Neuronal stem cell (in vitro differentiated cells): ENCODE data around the gene MAP4K5. TPM values are rescaled to one million over a fixed set of nuclear protein-coding genes. Genes with fewer than 3 reads are reported as not detected.

Experiments used
- DNase-seq: peaks from one replicate; pipeline ENCODE4 v3.0.0-alpha.2; 2013; ENCODE audit warnings: low spot score
- H2AFZ ChIP-seq: one replicate; pipeline ENCODE4 v1.6.1; 2013; ENCODE audit warnings: mild to moderate bottlenecking, low read length, inconsistent platforms
- H2AK5ac ChIP-seq: 2 replicates; pipeline ENCODE4 v1.6.1; 2013; ENCODE audit warnings: low read depth, mild to moderate bottlenecking, inconsistent platforms, low read length, moderate library complexity, mixed read lengths
- H2BK120ac ChIP-seq: 2 replicates; pipeline ENCODE4 v1.6.1; 2013; ENCODE audit warnings: low read depth, mild to moderate bottlenecking, inconsistent platforms, low read length, moderate library complexity, mixed read lengths
- H2BK12ac ChIP-seq: one replicate; pipeline ENCODE4 v1.6.1; 2013; ENCODE audit warnings: low read length, inconsistent platforms
- H2BK15ac ChIP-seq: 2 replicates; pipeline ENCODE4 v1.6.1; 2013; ENCODE audit warnings: mild to moderate bottlenecking, low read length, inconsistent platforms, mixed read lengths
- H2BK5ac ChIP-seq: one replicate; pipeline ENCODE4 v1.6.1; 2013; ENCODE audit warnings: inconsistent platforms, mild to moderate bottlenecking, low read length, moderate library complexity
- H3K14ac ChIP-seq: one replicate; pipeline ENCODE4 v1.6.1; 2013; ENCODE audit warnings: low read length, inconsistent platforms
- H3K18ac ChIP-seq: 2 replicates; pipeline ENCODE4 v1.6.1; 2013; ENCODE audit warnings: low read length, inconsistent platforms
- H3K23ac ChIP-seq: 2 replicates; pipeline ENCODE4 v1.6.1; 2013; ENCODE audit warnings: low read depth, mild to moderate bottlenecking, mixed read lengths, low read length, inconsistent platforms; ENCODE audit not compliant: poor library complexity
- H3K27ac ChIP-seq: replicated peaks from 3 replicates; pipeline ENCODE4 v1.5.1; 2013; ENCODE audit warnings: low read length, inconsistent platforms
- H3K27me3 ChIP-seq, 3 experiments: 2 replicates each; pipeline ENCODE4 v1.6.1; 2013; ENCODE audit warnings: low read length in 3 of 3, mild to moderate bottlenecking in 2 of 3, inconsistent platforms in 1 of 3, low read depth in 1 of 3, mixed read lengths in 1 of 3, moderate library complexity in 1 of 3; ENCODE audit not compliant: control insufficient read depth in 3 of 3, insufficient read depth in 3 of 3
- H3K36me3 ChIP-seq, 2 donors: replicated peaks in 1 of 2; 2 replicates each; pipeline ENCODE4 v1.6.1; 2013; ENCODE audit warnings: low read length in 2 of 2; ENCODE audit not compliant: control insufficient read depth in 2 of 2, insufficient read depth in 2 of 2
- H3K4ac ChIP-seq: 2 replicates; pipeline ENCODE4 v1.6.1; 2013; ENCODE audit warnings: inconsistent platforms, mild to moderate bottlenecking, low read length, moderate library complexity
- H3K4me1 ChIP-seq, 2 donors: 1 replicate in 1 of 2; 2 replicates in 1 of 2; pipeline ENCODE4 v1.6.1; 2013; ENCODE audit warnings: low read length in 2 of 2, low read depth in 1 of 2; ENCODE audit not compliant: control insufficient read depth in 2 of 2, insufficient read depth in 1 of 2
- H3K4me2 ChIP-seq: one replicate; pipeline ENCODE4 v1.6.1; 2013; ENCODE audit warnings: mild to moderate bottlenecking, low read length, inconsistent platforms; ENCODE audit not compliant: insufficient read depth, poor library complexity, severe bottlenecking
- H3K4me3 ChIP-seq, 2 donors: 2 replicates each; pipeline ENCODE4 v1.5.1; 2013; ENCODE audit warnings: low read length in 2 of 2, mild to moderate bottlenecking in 2 of 2, inconsistent platforms in 1 of 2, moderate library complexity in 1 of 2
- H3K79me1 ChIP-seq: one replicate; pipeline ENCODE4 v1.6.1; 2013; ENCODE audit warnings: low read depth, mild to moderate bottlenecking, inconsistent platforms, low read length, moderate library complexity
- H3K9ac ChIP-seq: one replicate; pipeline ENCODE4 v1.6.1; 2013; ENCODE audit warnings: mild to moderate bottlenecking, low read depth, low read length, inconsistent platforms; ENCODE audit not compliant: poor library complexity
- H3K9me3 ChIP-seq, 2 donors: replicated peaks in 1 of 2; 2 replicates each; pipeline versions ENCODE3 to v1.6.1; 2013; ENCODE audit warnings: low read length in 2 of 2, mild to moderate bottlenecking in 2 of 2, inconsistent platforms in 1 of 2, low read depth in 1 of 2, mixed read lengths in 1 of 2, moderate library complexity in 1 of 2; ENCODE audit not compliant: control insufficient read depth in 2 of 2, insufficient read depth in 1 of 2
- H4K8ac ChIP-seq: one replicate; pipeline ENCODE4 v1.6.1; 2013; ENCODE audit warnings: low read depth, mild to moderate bottlenecking, inconsistent platforms, low read length, moderate library complexity
- H4K91ac ChIP-seq: one replicate; pipeline ENCODE4 v1.6.1; 2013; ENCODE audit warnings: low read length, low read depth, mild to moderate bottlenecking, inconsistent platforms; ENCODE audit not compliant: poor library complexity
- WGBS, 2 donors: extraction: QIAGEN DNeasy Blood & Tissue Kit; methylation state at CpG; one replicate each; pipeline ENCODE4 v1.1.7; 2013; ENCODE audit warnings: missing lambda C conversion rate in 2 of 2, mixed read lengths in 1 of 2; ENCODE audit not compliant: insufficient read length in 2 of 2, insufficient replicate concordance in 1 of 2; ENCODE audit errors: extremely low coverage in 2 of 2; 5-methylcytosine and 5-hydroxymethylcytosine counted together
- polyA plus RNA-seq, 2 experiments: library from polyadenylated mRNA; stranded (reverse); fragments of 200-250 nt; gene quantifications; one replicate each; pipeline ENCODE4 v1.2.3, GENCODE V29; 2013

MAP4K5 gene
- 38.8 TPM for polyA plus RNA-seq (2013, experiment 1 of 2)
- 41.9 TPM for polyA plus RNA-seq (2013, experiment 2 of 2)

DNA sequence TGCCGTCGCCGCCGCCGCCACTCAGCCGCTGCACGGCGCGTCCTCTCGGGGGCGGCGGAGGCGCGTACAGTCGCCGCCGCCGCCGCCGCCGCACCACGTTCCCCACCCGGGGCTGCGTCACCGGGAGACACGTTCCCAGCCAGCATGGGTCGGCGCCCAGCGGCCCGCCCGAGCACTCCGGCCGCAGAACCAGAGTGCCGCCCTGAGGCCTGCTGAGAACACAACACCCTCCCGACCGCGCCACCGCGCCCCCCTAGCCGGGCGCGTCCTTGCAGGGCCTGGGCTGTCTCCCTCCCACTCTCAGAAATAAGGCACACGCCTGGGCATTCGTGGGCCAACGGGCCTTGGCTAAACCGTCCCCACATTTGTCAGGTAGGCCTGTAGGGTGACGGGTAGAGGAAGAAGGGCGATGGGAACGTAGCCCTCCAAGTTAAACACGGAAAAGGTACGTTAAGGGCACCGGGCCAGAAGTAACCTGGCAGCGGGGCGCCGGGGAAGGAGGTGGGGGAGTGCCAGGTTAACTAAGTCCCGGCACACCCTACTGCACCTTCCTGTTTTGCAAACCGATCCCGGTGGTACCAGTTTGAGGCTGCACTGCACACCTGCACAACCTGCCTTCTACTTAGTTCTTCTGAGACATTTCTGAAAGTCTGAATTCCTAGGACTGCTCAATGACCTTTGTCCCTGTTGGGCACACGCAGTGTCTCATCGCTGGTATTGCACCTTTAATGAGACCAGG is at the start of gene MAP4K5:
Gene MAP4K5, minus strand, starts transcription at position 68 of the 739 bp plus-strand sequence. CDS start 520 bp downstream, outside the sequence.
- H3K14ac ChIP-seq, result peak within 1 kb of the TSS; percentile 75
- peak within 1 kb of the TSS; percentile 93 for H2AFZ ChIP-seq
- peak within 1 kb of the TSS; percentile 74 for H2BK15ac ChIP-seq
- H3K27ac ChIP-seq, result peak within 1 kb of the TSS; percentile 85
- H2BK120ac ChIP-seq, result peak within 1 kb of the TSS; percentile 87
- H3K9me3 ChIP-seq, result peaks cover 0 to 9% of the 10 kb centered on the region in 2 donors
- peaks cover 3 to 7% of the 10 kb centered on the region in 2 donors for H3K4me1 ChIP-seq
- WGBS, 2 donors, result no CpG with 5 or more reads among the region's 60 CpGs
- H3K36me3 ChIP-seq, result peaks cover 0 to 24% of the 10 kb centered on the region in 2 donors
- peak within 1 kb of the TSS; percentile 89 for H3K23ac ChIP-seq
- H4K8ac ChIP-seq, result peak within 1 kb of the TSS; percentile 43
- H2AK5ac ChIP-seq, result peak within 1 kb of the TSS; percentile 70
- H3K18ac ChIP-seq, result peak within 1 kb of the TSS; percentile 100
- H2BK5ac ChIP-seq, result peak within 1 kb of the TSS; percentile 99
- peak within 1 kb of the TSS; percentile 93 for H3K4me2 ChIP-seq
- peak; percentile 82 for DNase-seq
- peak within 1 kb of the TSS; percentile 96 for H3K9ac ChIP-seq
- peak within 1 kb of the TSS; percentile 86 to 99 for H3K4me3 ChIP-seq
- peak within 1 kb of the TSS; percentile 73 for H2BK12ac ChIP-seq
- H3K79me1 ChIP-seq, result peaks cover 8% of the 10 kb centered on the region
- H3K27me3 ChIP-seq, result no peaks in the 10 kb centered on the region
- peak within 1 kb of the TSS; percentile 79 for H4K91ac ChIP-seq
- H3K4ac ChIP-seq, result no peak within 1 kb of the TSS

DNA sequence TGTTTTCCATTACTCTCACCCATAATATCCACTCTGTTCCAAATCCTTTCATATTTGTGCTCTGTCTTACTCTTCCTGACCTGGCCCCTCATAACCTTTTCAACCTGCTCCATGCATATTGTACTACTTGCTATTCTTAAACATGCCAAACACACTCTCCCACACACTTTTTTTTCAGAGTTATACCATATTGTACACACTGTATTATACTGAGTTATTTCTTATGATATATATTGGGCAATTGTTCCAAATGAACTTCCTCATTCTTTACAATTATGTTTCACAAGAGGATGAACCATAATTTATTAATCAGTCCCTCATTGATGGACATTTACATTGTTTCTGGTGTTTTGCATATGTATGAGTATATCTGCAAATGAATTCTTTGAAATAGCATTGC is 46.1 kb upstream of the MAP4K5 start:
- Histone ChIP-seq H2BK5ac (no peak overlapping the region), H3K23ac (no peak overlapping the region), H3K27me3 (no peaks in the 10 kb centered on the region), H3K79me1 (no peaks in the 10 kb centered on the region), H2BK12ac (no peak overlapping the region), H3K18ac (no peak overlapping the region), H2BK15ac (no peak overlapping the region), H3K4me1 (no peaks in the 10 kb centered on the region), H2BK120ac (no peak overlapping the region), H4K91ac (no peak overlapping the region), H3K14ac (no peak overlapping the region), H3K4me3 (no peak overlapping the region), H3K9me3 (peaks cover 0 to 5% of the 10 kb centered on the region in 2 donors), H3K36me3 (no peaks in the 10 kb centered on the region), H2AK5ac (no peak overlapping the region), H3K4ac (no peak overlapping the region), H2AFZ (no peak overlapping the region), H3K9ac (no peak overlapping the region), H3K4me2 (no peak overlapping the region), H4K8ac (no peak overlapping the region), H3K27ac (no peak overlapping the region)
- no peak for DNase-seq

DNA sequence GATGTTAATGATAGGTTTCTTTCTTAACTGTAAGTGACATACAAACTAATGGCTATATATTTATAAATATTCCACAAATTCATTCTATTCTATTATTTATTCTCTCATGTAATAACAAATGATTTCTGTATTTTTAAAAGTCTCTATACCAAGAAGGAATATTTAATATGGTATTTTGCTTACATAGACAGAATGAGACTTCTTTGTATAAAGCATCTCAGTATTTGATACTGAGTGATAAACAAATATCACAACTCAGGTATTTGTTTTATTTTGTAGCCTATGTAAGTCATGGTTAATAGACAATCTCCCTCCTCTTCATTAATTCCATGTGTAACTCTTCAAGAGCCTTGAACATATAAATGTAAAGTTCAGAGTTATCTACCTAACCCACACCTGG is 45.6 kb upstream of the MAP4K5 start:
- no peaks in the 10 kb centered on the region for H3K79me1 ChIP-seq
- H3K9me3 ChIP-seq, result peaks cover 0 to 5% of the 10 kb centered on the region in 2 donors
- no peak overlapping the region for H2BK120ac ChIP-seq
- no peak for DNase-seq
- H3K4me1 ChIP-seq, result no peaks in the 10 kb centered on the region
- no peak overlapping the region for H2AFZ ChIP-seq
- H2BK12ac ChIP-seq, result no peak overlapping the region
- H3K9ac ChIP-seq, result no peak overlapping the region
- H3K27ac ChIP-seq, result no peak overlapping the region
- no peak overlapping the region for H2AK5ac ChIP-seq
- no peak overlapping the region for H2BK5ac ChIP-seq
- no peak overlapping the region for H3K4ac ChIP-seq
- H3K18ac ChIP-seq, result no peak overlapping the region
- no peak overlapping the region for H3K4me3 ChIP-seq
- H2BK15ac ChIP-seq, result no peak overlapping the region
- H3K36me3 ChIP-seq, result no peaks in the 10 kb centered on the region
- no peaks in the 10 kb centered on the region for H3K27me3 ChIP-seq
- H4K91ac ChIP-seq, result no peak overlapping the region
- H3K14ac ChIP-seq, result no peak overlapping the region
- H3K23ac ChIP-seq, result no peak overlapping the region
- H4K8ac ChIP-seq, result no peak overlapping the region
- H3K4me2 ChIP-seq, result no peak overlapping the region

DNA sequence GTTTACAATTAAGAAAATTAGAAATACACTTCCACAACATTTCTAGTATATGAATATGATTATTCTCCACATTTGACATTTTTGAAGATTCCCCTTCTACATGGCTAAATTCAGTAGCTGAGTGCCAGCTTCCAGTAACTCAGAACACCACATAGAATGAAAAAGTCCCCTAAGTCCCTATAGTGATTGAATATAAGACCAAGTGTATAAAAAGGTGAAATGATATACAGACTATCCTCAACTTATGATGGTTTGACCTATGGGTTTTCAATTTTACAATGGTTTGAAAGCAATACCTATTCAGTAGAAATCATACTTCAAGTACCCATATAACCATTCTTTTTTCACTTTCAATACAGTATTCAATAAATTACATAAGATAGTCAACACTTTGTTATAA is 43.4 kb upstream of the MAP4K5 start:
- Histone ChIP-seq H2BK12ac (no peak overlapping the region), H3K27ac (no peak overlapping the region), H2AFZ (no peak overlapping the region), H3K79me1 (no peaks in the 10 kb centered on the region), H3K14ac (no peak overlapping the region), H3K4me3 (no peak overlapping the region), H3K4me1 (no peaks in the 10 kb centered on the region), H2BK5ac (no peak overlapping the region), H4K91ac (no peak overlapping the region), H3K9me3 (peaks cover 4 to 16% of the 10 kb centered on the region in 2 donors), H3K23ac (no peak overlapping the region), H4K8ac (no peak overlapping the region), H3K4me2 (no peak overlapping the region), H3K36me3 (no peaks in the 10 kb centered on the region), H3K18ac (no peak overlapping the region), H2BK15ac (no peak overlapping the region), H3K4ac (no peak overlapping the region), H3K9ac (no peak overlapping the region), H2BK120ac (no peak overlapping the region), H2AK5ac (no peak overlapping the region), H3K27me3 (no peaks in the 10 kb centered on the region)
- no peak for DNase-seq
